NCI-H1694 treated with DMSO at 0.1 percent for 48 hours (cell line): ENCODE measurements around the gene L3MBTL3.

ENCODE experiments used
- DNase-seq: peaks from one replicate; lab custom pipeline; 2025; lab: John Stamatoyannopoulos, UW

L3MBTL3 gene

DNA sequence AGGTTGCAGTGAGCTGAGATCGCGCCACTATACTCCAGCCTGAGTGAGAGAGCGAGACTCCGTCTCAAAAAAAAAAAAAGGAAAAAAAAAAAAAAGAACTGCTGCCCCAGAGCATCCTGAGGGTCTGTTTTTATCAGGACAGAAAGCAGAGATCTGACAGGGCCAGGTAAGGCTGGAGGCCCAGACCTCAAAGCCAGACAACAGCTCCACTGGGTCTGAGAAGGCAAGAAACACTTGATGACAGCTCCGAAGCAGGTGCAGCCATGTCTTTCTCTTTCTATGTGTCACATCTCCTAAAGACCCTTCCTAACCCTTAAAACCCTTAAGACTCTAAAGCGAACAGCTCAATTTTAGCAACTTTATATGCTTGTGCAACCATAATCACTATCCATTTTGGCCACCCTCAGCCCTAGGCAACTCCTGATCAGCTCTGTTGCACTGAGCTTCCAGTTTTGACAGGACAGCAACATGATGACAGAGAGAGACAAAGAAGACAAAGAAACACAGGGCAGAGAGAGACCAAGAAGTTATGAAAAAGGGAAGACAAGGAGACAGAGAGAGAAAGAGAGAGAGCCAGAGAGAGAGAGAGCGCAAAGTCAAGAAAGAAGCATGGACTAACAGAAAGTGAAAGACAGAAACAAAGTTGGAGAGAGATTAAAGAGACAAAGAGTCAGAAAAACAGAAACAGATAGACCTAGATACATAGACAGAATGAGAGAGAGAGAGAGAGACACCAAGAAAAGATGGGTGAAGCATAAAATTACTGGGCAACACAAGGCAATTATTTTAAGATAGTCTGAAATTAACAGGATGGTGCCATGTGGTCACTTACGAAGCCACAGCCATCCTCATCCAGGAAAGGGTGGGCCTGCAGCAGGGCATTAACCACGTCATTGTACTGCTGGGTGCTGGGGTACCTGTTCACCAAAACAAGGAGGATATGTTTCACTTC, 165.2 kb downstream of the L3MBTL3 start:
- no peak for DNase-seq

DNA sequence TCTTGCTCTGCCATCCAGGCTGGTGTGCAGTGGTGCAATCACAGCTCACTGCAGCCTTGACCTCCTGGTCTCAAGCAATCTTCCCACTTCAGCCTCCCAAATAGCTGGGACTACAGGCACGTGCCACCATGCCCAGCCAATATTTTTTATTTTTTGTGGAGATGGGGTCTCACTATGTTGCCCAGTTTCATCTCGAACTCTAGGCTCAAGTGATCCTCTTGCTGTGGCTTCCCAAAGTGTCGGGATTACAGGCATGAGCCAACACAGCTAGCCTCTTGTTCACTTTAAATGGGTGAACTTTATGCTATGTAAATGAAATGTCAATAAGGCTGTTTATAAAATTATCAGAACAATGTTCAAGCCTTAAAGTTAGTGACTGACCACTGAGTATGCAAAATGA, 167.3 kb downstream of the L3MBTL3 start:
- no peak for DNase-seq

DNA sequence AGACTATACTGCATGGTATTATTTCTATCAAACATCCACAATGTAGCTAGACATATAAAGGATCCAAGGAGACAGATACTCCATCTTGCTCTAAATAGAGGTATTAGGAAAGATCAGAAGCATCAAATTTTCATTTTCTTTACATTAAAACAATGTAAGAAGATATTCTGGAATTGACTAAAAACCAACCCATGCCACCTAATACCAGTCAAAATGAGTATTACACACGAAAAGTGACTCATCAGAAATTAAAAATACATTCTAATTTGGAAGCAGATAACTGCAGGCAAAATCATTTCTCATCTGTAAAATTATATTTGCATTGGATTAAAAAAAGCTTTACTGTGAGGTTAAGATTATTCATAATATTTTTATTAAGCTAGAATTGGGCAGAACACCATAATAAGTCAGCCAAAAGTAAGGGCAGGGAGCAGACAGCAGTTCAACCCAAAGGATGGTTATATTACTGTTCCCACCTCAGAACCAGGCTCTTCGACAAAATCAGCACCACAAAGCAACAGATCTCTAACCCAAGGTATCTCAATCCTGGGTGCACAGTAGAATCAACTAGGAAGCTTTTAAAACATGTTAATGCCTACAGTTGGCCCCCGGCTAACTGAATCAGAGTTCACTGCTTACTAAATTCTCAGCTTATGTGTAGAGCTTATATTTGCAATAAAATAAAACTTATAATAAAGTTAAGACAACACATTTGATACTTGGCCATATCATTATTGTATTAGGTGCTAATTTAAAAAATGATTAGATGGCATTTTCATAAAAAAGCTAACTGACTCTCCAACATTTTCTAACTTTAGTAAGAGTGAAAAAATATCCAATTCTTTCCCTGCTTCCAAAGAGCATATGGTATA, 169.2 kb downstream of the L3MBTL3 start:
- DNase-seq = no peak

DNA sequence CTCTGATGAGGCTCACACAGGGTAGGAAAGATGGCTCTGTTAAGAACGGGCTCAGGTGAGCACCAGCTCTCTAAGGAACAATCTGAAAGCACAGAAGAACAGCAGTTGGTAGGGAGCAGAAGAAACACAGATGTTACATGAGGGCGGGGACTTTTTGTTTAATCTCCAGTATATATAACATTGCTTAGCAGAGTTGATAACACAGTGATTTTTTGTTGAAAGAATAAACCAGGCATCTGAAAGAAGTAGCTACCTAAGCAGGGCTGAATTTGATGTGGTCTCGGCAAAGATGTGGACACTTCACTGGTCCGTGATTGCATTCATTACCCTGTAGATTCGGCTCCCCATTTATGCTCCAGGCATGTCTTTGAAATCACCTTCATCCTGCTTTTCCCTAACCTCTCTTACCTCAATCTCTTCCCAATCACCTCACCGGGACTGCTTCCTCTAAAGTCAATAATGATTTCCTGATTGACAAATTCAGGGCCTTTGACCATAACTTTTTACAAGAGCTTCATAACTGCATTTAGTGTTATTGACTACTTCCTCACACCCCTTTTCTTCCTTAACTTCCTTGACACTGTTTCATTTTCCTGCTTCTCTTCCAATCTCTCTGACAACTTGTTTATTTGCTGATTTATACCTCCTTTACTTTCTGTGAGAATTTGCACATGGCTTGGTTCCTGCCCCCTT, 170.0 kb downstream of the L3MBTL3 start:
- no peak for DNase-seq

DNA sequence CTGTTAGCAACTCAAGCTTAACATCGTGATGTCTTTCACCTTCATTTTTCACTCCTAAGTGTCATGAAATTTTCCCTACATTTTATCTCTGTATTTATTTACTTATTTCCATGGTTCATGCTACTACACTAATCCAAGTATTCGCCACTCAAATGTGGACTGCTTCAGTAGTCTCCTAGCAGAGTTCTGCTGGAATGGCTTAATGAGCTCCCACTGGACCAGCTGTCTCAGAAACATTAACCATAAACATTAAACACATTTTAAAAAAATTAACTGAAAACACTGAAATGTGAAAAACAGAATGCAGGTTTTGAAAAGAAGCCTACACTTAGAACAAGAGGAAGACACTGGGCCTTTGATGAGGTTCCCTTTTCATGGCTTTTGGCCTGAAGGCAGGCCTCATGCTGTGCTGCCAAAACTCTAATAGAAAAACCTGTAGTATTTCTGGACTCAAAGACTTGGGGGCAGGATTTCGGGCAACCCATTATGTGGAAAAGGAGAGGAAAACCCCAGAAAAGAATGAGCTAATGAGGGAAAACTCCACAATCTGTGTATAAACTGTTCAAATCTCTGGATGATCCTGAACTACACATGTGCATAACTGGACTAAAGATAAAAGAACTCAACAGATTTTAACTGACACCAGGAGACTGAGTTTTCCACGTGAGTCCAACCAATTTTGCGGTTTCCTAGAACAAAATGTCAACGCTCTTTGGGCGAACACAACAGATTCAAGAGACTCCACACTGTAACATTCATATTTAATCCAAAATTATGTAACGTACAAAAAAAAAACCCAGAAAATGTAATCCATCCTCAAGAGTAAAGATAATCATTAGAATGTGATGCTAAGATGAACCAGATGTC, 171.4 kb downstream of the L3MBTL3 start:
- no peak for DNase-seq
